H9 (cell line): ENCODE data around the gene KCNQ2. TPM values are rescaled to one million over a fixed set of nuclear protein-coding genes. Genes with fewer than 3 reads are reported as not detected.

ENCODE experiments used
- DNase-seq: peaks from one replicate; pipeline ENCODE4 v3.0.0-alpha.2; 2017
- H2AFZ ChIP-seq: one replicate; pipeline ENCODE4 v1.6.1; 2013; ENCODE audit warnings: mild to moderate bottlenecking, low read length, control low read depth, moderate library complexity
- H2AK5ac ChIP-seq: 2 replicates; pipeline ENCODE4 v1.6.1; 2013; ENCODE audit warnings: low read length, control low read depth, mixed read lengths; ENCODE audit not compliant: insufficient read length
- H2BK120ac ChIP-seq: one replicate; pipeline ENCODE4 v1.6.1; 2013; ENCODE audit warnings: low read depth, mild to moderate bottlenecking, low read length, control low read depth, inconsistent platforms; ENCODE audit not compliant: poor library complexity, severe bottlenecking
- H2BK12ac ChIP-seq: 2 replicates; pipeline ENCODE4 v1.6.1; 2013; ENCODE audit warnings: low read length, control low read depth, mixed read lengths, low read depth; ENCODE audit not compliant: insufficient read length
- H2BK15ac ChIP-seq: 2 replicates; pipeline ENCODE4 v1.6.1; 2013; ENCODE audit warnings: low read depth, low read length, control low read depth
- H2BK20ac ChIP-seq: one replicate; pipeline ENCODE4 v1.6.1; 2013; ENCODE audit warnings: low read depth, mild to moderate bottlenecking, low read length, control low read depth, inconsistent platforms; ENCODE audit not compliant: poor library complexity, severe bottlenecking
- H2BK5ac ChIP-seq: 2 replicates; pipeline ENCODE4 v1.6.1; 2013; ENCODE audit warnings: low read length, control low read depth, mixed read lengths; ENCODE audit not compliant: insufficient read length
- H3K14ac ChIP-seq: 2 replicates; pipeline ENCODE4 v1.6.1; 2013; ENCODE audit warnings: low read length, control low read depth; ENCODE audit not compliant: insufficient read depth
- H3K18ac ChIP-seq: 2 replicates; pipeline ENCODE4 v1.6.1; 2013; ENCODE audit warnings: low read depth, mild to moderate bottlenecking, mixed read lengths, low read length, control low read depth; ENCODE audit not compliant: insufficient read length
- H3K23ac ChIP-seq: 2 replicates; pipeline ENCODE4 v1.6.1; 2013; ENCODE audit warnings: low read length, control low read depth, mixed read lengths, low read depth; ENCODE audit not compliant: insufficient read length
- H3K23me2 ChIP-seq: 2 replicates; pipeline ENCODE4 v1.6.1; 2013; ENCODE audit warnings: low read depth, mild to moderate bottlenecking, mixed read lengths, low read length, control low read depth; ENCODE audit not compliant: insufficient read length, poor library complexity, severe bottlenecking
- H3K27ac ChIP-seq: 2 replicates; pipeline ENCODE4 v1.5.1; 2013; ENCODE audit warnings: low read length, control low read depth, mixed read lengths, low read depth; ENCODE audit not compliant: insufficient read length
- H3K27me3 ChIP-seq: 2 replicates; pipeline ENCODE4 v1.6.1; 2013; ENCODE audit warnings: low read length, control low read depth, inconsistent platforms; ENCODE audit not compliant: insufficient read depth
- H3K4ac ChIP-seq: 2 replicates; pipeline ENCODE4 v1.6.1; 2013; ENCODE audit warnings: low read depth, mild to moderate bottlenecking, control low read depth, inconsistent platforms, low read length, moderate library complexity
- H3K4me1 ChIP-seq: 2 replicates; pipeline ENCODE4 v1.6.1; 2013; ENCODE audit warnings: low read length, control low read depth, inconsistent platforms; ENCODE audit not compliant: insufficient read depth
- H3K4me2 ChIP-seq: 2 replicates; pipeline ENCODE4 v1.6.1; 2013; ENCODE audit warnings: low read length, control low read depth, mixed read lengths; ENCODE audit not compliant: insufficient read length, insufficient read depth
- H3K56ac ChIP-seq: 2 replicates; pipeline ENCODE4 v1.6.1; 2013; ENCODE audit warnings: low read depth, mild to moderate bottlenecking, mixed read lengths, low read length, control low read depth; ENCODE audit not compliant: insufficient read length
- H3K79me1 ChIP-seq: 2 replicates; pipeline ENCODE4 v1.6.1; 2013; ENCODE audit warnings: low read depth, mild to moderate bottlenecking, moderate library complexity, low read length, control low read depth, inconsistent platforms; ENCODE audit not compliant: insufficient read depth, poor library complexity, severe bottlenecking
- H3K79me2 ChIP-seq: 2 replicates; pipeline ENCODE4 v1.6.1; 2013; ENCODE audit warnings: low read length, control low read depth, inconsistent platforms; ENCODE audit not compliant: insufficient read depth
- H3K9ac ChIP-seq: 2 replicates; pipeline ENCODE4 v1.6.1; 2013; ENCODE audit warnings: low read length, control low read depth, mixed read lengths; ENCODE audit not compliant: insufficient read length; ENCODE audit errors: extremely low read depth
- H3K9me3 ChIP-seq: one replicate; pipeline ENCODE4 v1.6.1; 2013; ENCODE audit warnings: low read depth, low read length, inconsistent platforms; ENCODE audit not compliant: control insufficient read depth
- H3T11ph ChIP-seq: one replicate; pipeline ENCODE4 v1.6.1; 2013; ENCODE audit warnings: mild to moderate bottlenecking, low read length, control low read depth, inconsistent platforms
- H4K20me1 ChIP-seq: one replicate; pipeline ENCODE4 v1.6.1; 2013; ENCODE audit not compliant: control insufficient read depth, insufficient read length, insufficient read depth
- H4K5ac ChIP-seq: 2 replicates; pipeline ENCODE4 v1.6.1; 2013; ENCODE audit warnings: low read depth, mild to moderate bottlenecking, mixed read lengths, low read length, control low read depth; ENCODE audit not compliant: insufficient read length
- H4K8ac ChIP-seq: replicated peaks from 2 replicates; pipeline ENCODE4 v1.6.1; 2013; ENCODE audit warnings: low read length, control low read depth, mixed read lengths, low read depth; ENCODE audit not compliant: insufficient read length
- H4K91ac ChIP-seq: 2 replicates; pipeline ENCODE4 v1.6.1; 2013; ENCODE audit warnings: low read depth, mild to moderate bottlenecking, moderate library complexity, mixed read lengths, low read length, control low read depth; ENCODE audit not compliant: insufficient read length
- H3K27ac Mint-ChIP-seq, 3 experiments: 2 replicates in 2 of 3; 3 replicates in 1 of 3; pipeline ENCODE4 v1.8.0; 2020 to 2021; ENCODE audit warnings: mixed read lengths in 3 of 3, mild to moderate bottlenecking in 1 of 3, moderate library complexity in 1 of 3
- H3K27me3 Mint-ChIP-seq: 2 replicates; pipeline ENCODE4 v1.8.0; 2021; ENCODE audit warnings: low read depth, mild to moderate bottlenecking, moderate library complexity, mixed read lengths
- H3K36me3 Mint-ChIP-seq, 3 experiments: 2 replicates in 2 of 3; 3 replicates in 1 of 3; pipeline ENCODE4 v1.8.0; 2020 to 2021; ENCODE audit warnings: low read depth in 3 of 3, mixed read lengths in 3 of 3; ENCODE audit not compliant: insufficient read depth in 1 of 3
- H3K4me1 Mint-ChIP-seq, 2 experiments: 2 replicates each; pipeline ENCODE4 v1.8.0; 2020; ENCODE audit warnings: mixed read lengths in 2 of 2
- H3K4me3 Mint-ChIP-seq, 2 experiments: 2 replicates in 1 of 2; 3 replicates in 1 of 2; pipeline ENCODE4 v1.8.0; 2020 to 2021; ENCODE audit warnings: mild to moderate bottlenecking in 2 of 2, mixed read lengths in 2 of 2, moderate library complexity in 1 of 2
- H3K9me3 Mint-ChIP-seq, 2 experiments: 2 replicates in 1 of 2; 3 replicates in 1 of 2; pipeline ENCODE4 v1.8.0; 2020; ENCODE audit warnings: mild to moderate bottlenecking in 2 of 2, mixed read lengths in 2 of 2, moderate library complexity in 1 of 2
- CTCF ChIP-seq: fragments of 200-600 bp; sonication (generic); conservative IDR thresholded peaks from 3 replicates; pipeline ENCODE4 v1.8.0; 2021; ENCODE audit warnings: antibody characterized with exemption, mild to moderate bottlenecking
- WGBS: extraction: QIAGEN DNeasy Blood & Tissue Kit; methylation state at CpG from one replicate; pipeline ENCODE4 v1.1.7; 2013; ENCODE audit warnings: missing lambda C conversion rate, low lambda C conversion rate, mixed read lengths; ENCODE audit not compliant: insufficient read length; ENCODE audit errors: extremely low coverage; 5-methylcytosine and 5-hydroxymethylcytosine counted together
- total RNA-seq: library from RNA; stranded (reverse); gene quantifications from 2 replicates; pipeline ENCODE4 v1.2.1, GENCODE V29; 2021

Gene KCNQ2
- total RNA-seq, 1 experiment from 2014 or later = 69.2 TPM

- Histone ChIP-seq H2BK20ac (no peak overlapping the region), H2AK5ac (no peak overlapping the region), H4K20me1 (peaks cover 6% of the 10 kb centered on the region), H3K18ac (no peak overlapping the region), H2BK15ac (no peak overlapping the region; the same call in 1 of the 2 replicates), H2BK5ac (no peak overlapping the region), H3K27me3 (no peaks in the 10 kb centered on the region), H3K9ac (no peak overlapping the region), H3K4ac (no peak overlapping the region), H3K4me1 (peaks cover 2% of the 10 kb centered on the region; the same call in 1 of the 2 replicates), H3K56ac (no peak overlapping the region), H3K79me2 (no peaks in the 10 kb centered on the region; the same call in 1 of the 2 replicates), H3K4me2 (no peak overlapping the region), H3K27ac (no peak overlapping the region), H3K9me3 (no peaks in the 10 kb centered on the region), H3K23me2 (no peaks in the 10 kb centered on the region), H2BK12ac (no peak overlapping the region), H4K5ac (no peak overlapping the region), H3T11ph (no peak overlapping the region), H3K79me1 (no peaks in the 10 kb centered on the region), H4K8ac (no peak overlapping the region), H3K14ac (no peak overlapping the region; the same call in 1 of the 2 replicates), H2BK120ac (no peak overlapping the region), H2AFZ (no peak overlapping the region), H4K91ac (no peak overlapping the region), H3K23ac (no peak overlapping the region)
- no peak for DNase-seq
- Mint-ChIP-seq H3K27ac (peak overlapping the region; percentile 21 to 59 (median 37); a peak in 5 of 7 replicates), H3K9me3 (peaks cover 9 to 11% of the 10 kb centered on the region in 2 experiments; a peak in 3 of 5 replicates), H3K27me3 (no peaks in the 10 kb centered on the region), H3K4me3 (no peak overlapping the region), H3K4me1 (peaks cover 10 to 36% of the 10 kb centered on the region in 2 experiments), H3K36me3 (peaks cover 4 to 21% (median 9%) of the 10 kb centered on the region in 3 experiments; a peak in 6 of 7 replicates)
- TF ChIP-seq CTCF = no peak
- no CpG with 5 or more reads among the region's 16 CpGs for WGBS
Observed at GRCh38 chr20:63447320-63447719, 25.1 kb downstream of the KCNQ2 start.
